Stimulated activated CD4-positive, alpha-beta T cell treated with anti-CD3 and anti-CD28 coated beads, Interleukin-12 subunit alpha, Interleukin-12 subunit beta, amount 100 ng/mL, for 48 hours (primary cell): ENCODE data around the gene XKR7.
A peak's percentile ranks its signal among the peaks of the same experiment; 100 is the strongest.

Experiments
- DNase-seq, 3 donors: peaks; one replicate each; pipeline ENCODE4 v3.0.0-alpha.2; 2020; ENCODE audit warnings: low read depth in 2 of 3, low spot score in 1 of 3

XKR7 gene

DNA sequence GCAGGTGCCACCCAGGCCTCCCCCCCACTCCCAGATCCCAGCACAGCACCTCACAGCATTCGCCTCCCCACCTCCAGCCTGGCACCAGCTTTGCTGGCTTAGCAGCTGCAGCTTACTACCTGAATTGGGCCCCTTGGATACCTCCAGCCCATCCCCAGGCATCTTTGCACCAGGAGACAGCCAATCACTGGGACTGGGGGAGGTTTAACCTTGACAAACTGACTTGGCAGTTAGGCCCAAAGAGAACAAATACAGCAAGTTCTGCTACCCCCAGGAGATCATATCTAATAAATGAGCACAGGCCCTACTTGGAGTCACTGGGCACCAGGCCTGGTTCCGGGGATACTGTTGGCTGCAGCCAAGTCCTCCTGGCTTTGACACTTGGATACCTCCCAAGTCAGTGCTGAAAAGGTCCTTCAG, 24.9 kb upstream of the XKR7 start:
- DNase-seq = no peak

DNA sequence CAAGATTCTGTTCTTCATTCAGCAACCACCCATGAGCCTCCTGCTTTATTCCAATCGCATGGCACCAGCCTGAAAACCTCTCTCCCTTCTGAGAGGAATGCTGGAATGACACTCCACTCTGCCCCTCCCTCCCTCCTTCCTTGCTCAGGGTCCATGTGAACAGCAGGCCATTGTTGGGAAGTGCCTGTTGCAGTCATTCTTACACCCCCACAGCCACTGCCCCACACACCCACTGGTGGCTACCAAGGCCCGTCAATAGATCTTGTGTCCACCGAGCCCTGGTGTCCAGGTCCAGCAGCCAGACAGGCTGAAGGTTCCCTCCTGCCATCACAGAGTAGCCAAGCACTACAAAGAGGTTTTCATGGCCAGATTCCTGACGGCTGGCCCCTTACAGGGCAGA, 22.6 kb upstream of the XKR7 start:
- no peak for DNase-seq

- DNase-seq = no peak
Measured at GRCh38 chr20:31945785-31946184, 22.2 kb upstream of the XKR7 start.

GRCh38 chr20:31948008-31948407, 19.9 kb upstream of the XKR7 start:
- DNase-seq = no peak

DNA sequence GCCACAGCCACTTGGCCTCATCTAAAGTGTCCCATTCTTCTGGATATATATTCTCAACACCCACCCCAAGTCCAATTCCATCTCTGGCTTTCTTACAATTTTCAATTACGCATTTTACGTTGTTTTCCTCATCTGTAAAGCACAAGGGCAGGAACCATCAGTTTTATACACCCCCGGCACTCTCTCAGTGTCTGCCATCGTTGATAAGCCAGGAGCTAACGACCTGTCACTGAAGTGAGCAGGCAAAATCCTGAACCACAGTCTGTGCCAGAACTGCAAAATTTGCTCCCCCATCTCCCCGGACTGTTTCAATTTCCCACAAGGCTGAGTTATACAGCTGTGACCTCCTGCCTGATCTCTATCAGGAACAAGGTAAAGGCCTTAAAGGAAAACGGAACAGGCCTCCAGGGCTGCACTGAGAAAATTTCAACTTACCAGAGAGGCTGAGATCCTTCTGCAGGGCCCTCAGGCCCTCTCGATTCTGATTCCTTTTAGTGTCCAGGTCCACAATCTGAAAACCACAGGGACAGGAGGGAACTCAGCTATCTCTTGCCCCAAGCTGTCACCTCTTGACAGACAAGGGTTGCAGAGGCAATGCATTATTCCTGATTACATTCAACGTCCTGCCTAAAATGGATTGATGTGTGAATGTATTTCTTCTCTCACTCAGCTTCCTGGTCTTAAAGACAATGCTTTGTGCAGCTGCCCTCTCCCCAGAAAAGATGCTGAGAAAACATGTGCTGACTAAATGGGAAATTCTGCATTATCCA, 17.9 kb upstream of the XKR7 start:
- DNase-seq = no peak

DNA sequence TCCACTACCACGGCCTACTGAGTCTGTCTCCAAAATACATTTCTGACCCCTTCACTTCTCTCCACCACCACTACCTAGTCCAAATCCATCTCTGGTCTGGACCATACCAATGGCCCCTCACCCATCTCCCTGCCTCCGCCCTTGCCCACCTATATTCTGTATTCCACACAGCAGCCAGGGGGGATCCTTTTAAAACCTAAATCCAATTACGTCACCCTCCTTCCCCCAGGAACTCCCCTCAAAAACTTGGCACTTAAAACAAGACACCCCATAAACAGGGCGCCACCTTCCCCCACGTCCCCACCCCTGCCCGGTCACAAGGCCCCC, 16.8 kb upstream of the XKR7 start:
- DNase-seq = no peak

GRCh38 chr20:31951530-31952453, 16.2 kb upstream of the XKR7 start, which contains the start of gene PDRG1:
PDRG1 (minus strand) TSS chr20:31952046; CDS start chr20:31951961, 85 bp downstream.
- DNase-seq = peak; percentile 94 to 96 (median 94)

GRCh38 chr20:31953556-31954148, 14.3 kb upstream of the XKR7 start:
- DNase-seq = no peak

DNA sequence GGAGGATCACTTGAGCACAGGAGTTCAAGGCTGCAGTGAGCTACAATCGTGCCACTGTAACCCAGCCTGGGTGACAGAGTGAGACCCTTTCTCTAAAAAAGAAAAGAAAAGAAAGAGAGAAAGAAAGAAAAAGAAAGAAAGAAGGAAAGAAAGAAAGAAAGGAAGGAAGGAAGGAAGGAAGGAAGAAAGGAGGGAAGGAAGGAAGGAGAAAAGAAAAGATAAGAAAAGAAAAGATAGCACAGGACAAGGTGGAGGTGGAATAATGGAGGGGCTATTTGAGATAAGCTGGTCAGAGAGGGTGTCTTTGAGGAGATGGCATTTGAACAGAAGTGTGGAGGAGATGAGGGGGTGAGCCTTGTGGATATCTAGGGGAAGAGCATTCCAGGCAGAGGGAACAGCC, 13.5 kb upstream of the XKR7 start:
- no peak for DNase-seq

DNA sequence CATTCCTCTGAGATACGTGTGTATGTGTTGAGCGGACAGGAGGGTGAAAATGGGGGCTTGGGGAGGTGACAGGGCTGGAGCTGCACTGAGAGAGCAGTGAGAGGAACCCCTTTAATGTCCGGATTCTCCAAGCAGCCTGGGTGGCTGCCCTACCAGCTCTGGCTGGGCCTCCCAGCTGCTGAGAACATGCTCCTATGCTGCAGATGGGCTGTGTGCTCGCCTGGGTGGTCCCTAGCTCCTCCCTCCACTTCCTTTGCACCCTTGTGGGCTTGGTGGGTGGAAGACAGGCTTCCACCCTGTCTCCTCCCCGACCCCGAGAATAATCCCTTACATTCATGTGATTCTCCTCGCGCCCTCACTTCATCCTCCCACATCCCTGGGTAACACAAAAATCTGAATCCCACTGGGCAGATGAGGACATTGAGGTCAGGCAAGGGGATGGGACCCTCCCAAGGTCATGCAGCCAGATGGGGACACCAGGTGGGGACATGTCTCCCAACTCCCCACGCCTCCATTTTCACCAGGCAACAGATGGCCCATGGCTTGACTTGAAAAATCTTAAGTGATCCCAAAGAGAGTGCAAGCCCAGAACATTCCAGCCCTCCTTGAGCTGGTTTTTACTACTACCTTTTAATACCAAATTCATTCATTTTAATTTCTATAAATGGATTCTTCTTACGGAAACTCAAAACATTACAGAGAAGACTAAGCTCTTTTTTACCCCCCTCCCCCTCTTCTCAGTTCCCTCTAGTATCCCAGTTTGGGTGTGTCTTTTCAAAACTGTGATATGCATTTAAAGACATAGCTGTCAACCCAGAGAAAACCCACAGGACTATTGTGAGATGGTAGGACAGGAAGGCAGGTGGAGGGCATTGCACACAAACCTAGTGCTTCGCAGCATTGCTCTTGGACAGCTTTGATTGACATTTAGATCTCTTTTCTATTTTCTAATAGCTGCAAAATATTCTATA, 11.1 kb upstream of the XKR7 start:
- no peak for DNase-seq

GRCh38 chr20:31962761-31963160, 5.2 kb upstream of the XKR7 start:
- no peak for DNase-seq

DNA sequence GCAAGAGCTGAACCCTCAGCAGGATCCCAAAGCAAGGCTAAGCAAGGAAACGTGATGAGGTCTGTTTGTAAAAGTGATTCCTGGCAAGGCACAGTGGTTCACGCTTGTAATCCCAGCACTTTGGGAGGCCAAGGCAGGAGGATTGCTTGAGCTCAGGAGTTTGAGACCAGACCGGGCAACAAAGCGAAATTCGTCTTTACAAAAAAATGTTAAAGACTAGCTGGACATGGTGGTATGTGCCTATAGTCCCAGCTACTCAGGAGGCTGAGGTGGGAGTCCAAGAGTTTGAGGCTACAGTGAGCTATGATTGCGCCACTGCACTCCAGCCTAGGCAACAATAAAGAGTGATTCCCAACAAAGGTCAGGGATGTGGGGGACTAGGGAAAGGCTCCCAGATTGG, 4.1 kb upstream of the XKR7 start:
- no peak for DNase-seq

DNA sequence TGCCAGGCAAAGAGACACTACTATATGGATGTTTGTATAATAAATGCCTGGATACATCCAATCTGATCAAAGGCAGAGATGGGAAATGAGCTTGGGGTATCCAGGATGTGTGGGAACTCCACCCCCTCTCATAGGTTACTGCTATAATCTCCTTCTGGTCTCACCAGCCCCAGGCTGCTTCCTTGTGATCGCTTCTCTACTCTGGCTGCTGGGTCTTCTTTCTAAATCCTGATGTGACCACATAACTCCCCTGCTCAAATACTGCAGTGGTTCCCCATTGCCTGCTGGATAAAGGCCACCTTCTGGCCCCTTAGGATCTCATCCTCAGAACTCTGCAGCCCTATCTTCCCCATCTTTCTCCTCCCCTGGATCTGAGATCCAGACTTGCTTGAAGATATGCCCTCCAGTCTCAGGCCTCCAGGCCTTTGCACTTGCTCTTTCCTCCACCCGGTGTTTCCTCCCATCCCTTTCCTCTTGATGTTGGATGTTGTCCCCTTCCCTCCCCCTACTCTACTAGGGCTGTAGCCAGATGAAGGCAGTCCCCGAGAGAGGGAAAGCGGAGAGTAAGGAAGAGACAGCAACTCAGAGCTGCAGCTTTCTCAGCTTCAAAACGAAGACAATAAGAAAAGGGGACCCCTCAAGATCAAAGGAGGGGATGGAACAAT, 828 bp upstream of the XKR7 start:
- no peak for DNase-seq

GRCh38 chr20:31968291-31969126, 558 bp downstream of the XKR7 start:
- DNase-seq = peak; percentile 56 to 82 (median 72)

GRCh38 chr20:31969991-31970390, 2.0 kb downstream of the XKR7 start:
- DNase-seq = no peak

- DNase-seq = no peak
Measured at GRCh38 chr20:31972471-31973021, 4.6 kb downstream of the XKR7 start.

- DNase-seq = no peak
Measured at GRCh38 chr20:31974296-31974695, 6.3 kb downstream of the XKR7 start.

DNA sequence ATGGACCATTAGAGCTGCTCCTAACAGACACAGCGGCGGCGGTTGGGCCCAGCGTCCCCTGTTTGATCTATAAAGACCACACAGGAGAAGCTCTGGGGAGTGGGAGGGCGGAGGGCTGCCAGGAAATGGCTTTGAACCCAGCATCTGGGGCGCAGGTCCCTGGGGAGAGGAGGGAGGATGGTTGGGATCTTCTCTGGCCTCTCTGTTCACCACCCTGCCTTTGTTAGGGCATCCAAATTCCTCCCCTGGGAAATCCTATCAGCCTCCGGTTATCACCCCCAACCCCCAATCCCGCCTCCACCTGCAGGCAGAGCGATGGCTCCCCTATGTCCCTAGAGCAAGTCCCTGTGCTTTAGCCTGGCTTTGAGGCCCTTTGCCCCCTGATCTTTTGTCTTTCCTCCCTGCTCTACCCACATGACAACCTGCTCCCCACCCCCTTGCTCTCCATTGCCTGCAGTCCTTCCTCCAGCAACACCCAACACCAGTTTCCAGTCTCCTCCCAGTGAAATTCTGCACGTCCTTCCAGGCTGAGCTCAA, 7.1 kb downstream of the XKR7 start:
- DNase-seq = no peak

DNA sequence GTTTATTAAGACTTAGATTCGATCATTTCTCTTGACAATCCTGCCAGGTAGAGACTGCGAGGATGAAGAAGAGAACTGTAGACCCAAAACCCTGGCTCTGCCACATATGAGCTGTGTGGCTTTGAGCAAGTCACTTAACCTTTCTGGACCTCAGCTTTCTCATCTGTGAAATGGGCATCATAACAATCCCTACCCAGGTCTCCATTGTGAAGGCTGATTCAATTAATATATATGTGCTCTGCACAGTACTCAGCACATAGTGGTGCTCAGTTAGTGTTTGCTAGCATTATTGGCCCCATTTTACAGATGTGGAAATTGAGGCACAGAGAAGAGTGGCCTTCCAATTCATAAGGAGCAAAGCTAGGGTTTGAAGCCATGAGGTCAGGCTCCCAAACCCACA, 7.9 kb downstream of the XKR7 start:
- no peak for DNase-seq
